GM12878 (cell line): ENCODE results near the gene CRTC2. TPM values are rescaled to one million over a fixed set of nuclear protein-coding genes. Genes with fewer than 3 reads are reported as not detected.
A peak's percentile ranks its signal among the peaks of the same experiment; 100 is the strongest.

Experiments used
- IKZF2 ChIP-seq, 2 experiments: fragments of 450-650 bp; IDR thresholded peaks; 2 replicates each; pipeline ENCODE4 v1.6.1; 2017; ENCODE audit warnings: mild to moderate bottlenecking in 2 of 2, moderate library complexity in 2 of 2
- KDM1A ChIP-seq: fragments of 200-600 bp; sonication (generic); IDR thresholded peaks from 2 replicates; pipeline ENCODE4 v1.6.1; 2016; ENCODE audit warnings: borderline replicate concordance
- SIN3A ChIP-seq: IDR thresholded peaks from 2 replicates; pipeline ENCODE4 v1.6.1; 2012; ENCODE audit warnings: low read depth, low read length, improper control_type of control experiment
- SUZ12 ChIP-seq: fragments of 200-600 bp; sonication (generic); IDR thresholded peaks from one replicate; pipeline ENCODE4 v1.6.1; 2018; ENCODE audit warnings: antibody characterized with exemption, mild to moderate bottlenecking; ENCODE audit not compliant: unreplicated experiment
- YY1 ChIP-seq: IDR thresholded peaks from 2 replicates; pipeline ENCODE4 v1.6.1; 2011; ENCODE audit warnings: low read depth, mild to moderate bottlenecking, low read length
- polyA plus RNA-seq, 11 experiments: library from polyadenylated mRNA; depleted of rRNA in 4 of 11; unstranded in 6 of 11; stranded (reverse) in 5 of 11; fragments of >200 nt; fragmentation: Nextera tagmentation in 4 of 11; fragmentation: Illumina TruSeq in 1 of 11; extraction: Ambion mirVana in 4 of 11; extraction: Trizol in 1 of 11; gene quantifications; 1 replicate in 1 of 11; 2 replicates in 10 of 11; pipeline versions ENCODE4 v1.2.1 to v1.2.3, GENCODE V29; 2011 to 2016; ENCODE audit warnings: inconsistent platforms in 2 of 11, missing spikeins in 2 of 11, low read depth in 1 of 11
- total RNA-seq, 4 experiments: library from RNA; depleted of rRNA in 3 of 4; stranded (reverse); fragments of >200 nt in 3 of 4; fragmentation: Illumina TruSeq in 1 of 4; extraction: Trizol in 1 of 4; gene quantifications; 2 replicates each; pipeline versions ENCODE4 v1.2.1 to v1.2.3, GENCODE V29; 2013 to 2021
- TF ChIP-seq, protein P1 (sequence below): fragments of 450-650 bp; IDR thresholded peaks from 2 replicates; pipeline ENCODE4 v1.6.1; 2017; ENCODE audit warnings: mild to moderate bottlenecking, moderate library complexity
- TF ChIP-seq, protein P2 (sequence below): fragments of 450-650 bp; IDR thresholded peaks from 2 replicates; pipeline ENCODE4 v1.6.1; 2016; ENCODE audit warnings: mild to moderate bottlenecking
- TF ChIP-seq, protein P3 (sequence below), 3 experiments: IDR thresholded peaks in 2 of 3; conservative IDR thresholded peaks in 1 of 3; 2 replicates each; pipeline ENCODE4 v1.5.1; 2011; ENCODE audit warnings: low read depth in 3 of 3, low read length in 3 of 3, mild to moderate bottlenecking in 3 of 3, control low read depth in 2 of 3, moderate library complexity in 2 of 3, inconsistent platforms in 1 of 3, mixed read lengths in 1 of 3; ENCODE audit not compliant: control insufficient read depth in 2 of 3, insufficient read depth in 1 of 3; ENCODE audit errors: extremely low read depth in 1 of 3
- TF ChIP-seq, protein P4 (sequence below): IDR thresholded peaks from 2 replicates; pipeline ENCODE4 v1.6.1; 2012; ENCODE audit warnings: low read depth, low read length, improper control_type of control experiment

Gene CRTC2
- total and polyA plus RNA-seq, 10 of the 15 experiments (the other 5 are each of a cell fraction or from before 2014, with no cell fraction given) = 5.1 to 57.9 (median 32.7) TPM

- TF ChIP-seq, protein P1, sequence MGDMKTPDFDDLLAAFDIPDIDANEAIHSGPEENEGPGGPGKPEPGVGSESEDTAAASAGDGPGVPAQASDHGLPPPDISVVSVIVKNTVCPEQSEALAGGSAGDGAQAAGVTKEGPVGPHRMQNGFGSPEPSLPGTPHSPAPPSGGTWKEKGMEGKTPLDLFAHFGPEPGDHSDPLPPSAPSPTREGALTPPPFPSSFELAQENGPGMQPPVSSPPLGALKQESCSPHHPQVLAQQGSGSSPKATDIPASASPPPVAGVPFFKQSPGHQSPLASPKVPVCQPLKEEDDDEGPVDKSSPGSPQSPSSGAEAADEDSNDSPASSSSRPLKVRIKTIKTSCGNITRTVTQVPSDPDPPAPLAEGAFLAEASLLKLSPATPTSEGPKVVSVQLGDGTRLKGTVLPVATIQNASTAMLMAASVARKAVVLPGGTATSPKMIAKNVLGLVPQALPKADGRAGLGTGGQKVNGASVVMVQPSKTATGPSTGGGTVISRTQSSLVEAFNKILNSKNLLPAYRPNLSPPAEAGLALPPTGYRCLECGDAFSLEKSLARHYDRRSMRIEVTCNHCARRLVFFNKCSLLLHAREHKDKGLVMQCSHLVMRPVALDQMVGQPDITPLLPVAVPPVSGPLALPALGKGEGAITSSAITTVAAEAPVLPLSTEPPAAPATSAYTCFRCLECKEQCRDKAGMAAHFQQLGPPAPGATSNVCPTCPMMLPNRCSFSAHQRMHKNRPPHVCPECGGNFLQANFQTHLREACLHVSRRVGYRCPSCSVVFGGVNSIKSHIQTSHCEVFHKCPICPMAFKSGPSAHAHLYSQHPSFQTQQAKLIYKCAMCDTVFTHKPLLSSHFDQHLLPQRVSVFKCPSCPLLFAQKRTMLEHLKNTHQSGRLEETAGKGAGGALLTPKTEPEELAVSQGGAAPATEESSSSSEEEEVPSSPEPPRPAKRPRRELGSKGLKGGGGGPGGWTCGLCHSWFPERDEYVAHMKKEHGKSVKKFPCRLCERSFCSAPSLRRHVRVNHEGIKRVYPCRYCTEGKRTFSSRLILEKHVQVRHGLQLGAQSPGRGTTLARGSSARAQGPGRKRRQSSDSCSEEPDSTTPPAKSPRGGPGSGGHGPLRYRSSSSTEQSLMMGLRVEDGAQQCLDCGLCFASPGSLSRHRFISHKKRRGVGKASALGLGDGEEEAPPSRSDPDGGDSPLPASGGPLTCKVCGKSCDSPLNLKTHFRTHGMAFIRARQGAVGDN = peak; percentile 73
- TF ChIP-seq SUZ12 (no peak), KDM1A (no peak), SIN3A (peak; percentile 58; the same call in 1 of the 2 replicates), YY1 (peak; percentile 46; the same call in 1 of the 2 replicates), IKZF2 (IDR thresholded peaks at IDR 0.05) (peak in 1 of 2 experiments; percentile 22; a peak in 2 of 4 replicates)
- TF ChIP-seq, protein P2, sequence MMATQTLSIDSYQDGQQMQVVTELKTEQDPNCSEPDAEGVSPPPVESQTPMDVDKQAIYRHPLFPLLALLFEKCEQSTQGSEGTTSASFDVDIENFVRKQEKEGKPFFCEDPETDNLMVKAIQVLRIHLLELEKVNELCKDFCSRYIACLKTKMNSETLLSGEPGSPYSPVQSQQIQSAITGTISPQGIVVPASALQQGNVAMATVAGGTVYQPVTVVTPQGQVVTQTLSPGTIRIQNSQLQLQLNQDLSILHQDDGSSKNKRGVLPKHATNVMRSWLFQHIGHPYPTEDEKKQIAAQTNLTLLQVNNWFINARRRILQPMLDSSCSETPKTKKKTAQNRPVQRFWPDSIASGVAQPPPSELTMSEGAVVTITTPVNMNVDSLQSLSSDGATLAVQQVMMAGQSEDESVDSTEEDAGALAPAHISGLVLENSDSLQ = no peak
- TF ChIP-seq, protein P3, sequence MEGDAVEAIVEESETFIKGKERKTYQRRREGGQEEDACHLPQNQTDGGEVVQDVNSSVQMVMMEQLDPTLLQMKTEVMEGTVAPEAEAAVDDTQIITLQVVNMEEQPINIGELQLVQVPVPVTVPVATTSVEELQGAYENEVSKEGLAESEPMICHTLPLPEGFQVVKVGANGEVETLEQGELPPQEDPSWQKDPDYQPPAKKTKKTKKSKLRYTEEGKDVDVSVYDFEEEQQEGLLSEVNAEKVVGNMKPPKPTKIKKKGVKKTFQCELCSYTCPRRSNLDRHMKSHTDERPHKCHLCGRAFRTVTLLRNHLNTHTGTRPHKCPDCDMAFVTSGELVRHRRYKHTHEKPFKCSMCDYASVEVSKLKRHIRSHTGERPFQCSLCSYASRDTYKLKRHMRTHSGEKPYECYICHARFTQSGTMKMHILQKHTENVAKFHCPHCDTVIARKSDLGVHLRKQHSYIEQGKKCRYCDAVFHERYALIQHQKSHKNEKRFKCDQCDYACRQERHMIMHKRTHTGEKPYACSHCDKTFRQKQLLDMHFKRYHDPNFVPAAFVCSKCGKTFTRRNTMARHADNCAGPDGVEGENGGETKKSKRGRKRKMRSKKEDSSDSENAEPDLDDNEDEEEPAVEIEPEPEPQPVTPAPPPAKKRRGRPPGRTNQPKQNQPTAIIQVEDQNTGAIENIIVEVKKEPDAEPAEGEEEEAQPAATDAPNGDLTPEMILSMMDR (IDR thresholded peaks at IDR 0.05 in 2 of 3, conservative IDR thresholded peaks at IDR 0.05 in 1 of 3; ENCODE audit: control insufficient read depth in 2 of 3, extremely low read depth in 1 of 3, insufficient read depth in 1 of 3, low read depth in 3 of 3, low read length in 3 of 3) = 0 out of 6 replicates have a peak, but pooled peaks of 2 of the 3 experiments have one; percentile 13
- TF ChIP-seq, protein P4, sequence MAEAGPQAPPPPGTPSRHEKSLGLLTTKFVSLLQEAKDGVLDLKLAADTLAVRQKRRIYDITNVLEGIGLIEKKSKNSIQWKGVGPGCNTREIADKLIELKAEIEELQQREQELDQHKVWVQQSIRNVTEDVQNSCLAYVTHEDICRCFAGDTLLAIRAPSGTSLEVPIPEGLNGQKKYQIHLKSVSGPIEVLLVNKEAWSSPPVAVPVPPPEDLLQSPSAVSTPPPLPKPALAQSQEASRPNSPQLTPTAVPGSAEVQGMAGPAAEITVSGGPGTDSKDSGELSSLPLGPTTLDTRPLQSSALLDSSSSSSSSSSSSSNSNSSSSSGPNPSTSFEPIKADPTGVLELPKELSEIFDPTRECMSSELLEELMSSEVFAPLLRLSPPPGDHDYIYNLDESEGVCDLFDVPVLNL = no peak
- TF ChIP-seq, all 136 proteins: peak for 12
Observed at GRCh38 chr1:153962088-153963029, 3.9 kb upstream of the CRTC2 start (continued).
